ENCODE data around the gene C1R. TPM values are rescaled to one million over a fixed set of nuclear protein-coding genes. Genes with fewer than 3 reads are reported as not detected.

The C1R gene
- polyA plus RNA-seq, 1 experiment: 703 TPM

GRCh38 chr12:7066596-7066995 is 25.6 kb downstream of the C1R start:
- ChIA-PET CTCF (interaction anchor here (2.7 kb wide), 1 partner anchor 26 kb away, joined by 9 read pairs; the partner anchor contains the start of gene C1R), POLR2A (interaction anchor here (0.6 kb wide), 1 partner anchor 9 kb away, joined by 3 read pairs; no protein-coding TSS in a partner anchor)
- Histone ChIP-seq H3K27me3 (ENCODE audit: control insufficient read depth, insufficient read depth, low read length) (no peaks in the 10 kb centered on the region), H3K4me3 (ENCODE audit: low read depth, low read length) (no peak overlapping the region), H3K36me3 (ENCODE audit: control insufficient read depth, insufficient read depth, low read length) (peaks cover 23% of the 10 kb centered on the region)
- no peak for TF ChIP-seq CTCF (IDR thresholded peaks at IDR 0.05; ENCODE audit: insufficient read depth, low read depth, low read length)
- no peak for DNase-seq (ENCODE audit: low read depth)

GRCh38 chr12:7065073-7065623 is 27.1 kb downstream of the C1R start:
- ChIA-PET POLR2A (interaction anchor here (0.6 kb wide), 2 partner anchors 8 to 14 kb away, joined by 3 read pairs; no protein-coding TSS in a partner anchor), CTCF (interaction anchor here (1.0 to 1.4 kb wide), 2 partner anchors 28 to 48 kb away, joined by 3 to 5 read pairs; partner anchors contain the start of gene C1R)

GRCh38 chr12:7064516-7064915 is 27.7 kb downstream of the C1R start:
- CTCF ChIA-PET: interaction anchor here (1.0 to 1.9 kb wide), 4 partner anchors 9 to 49 kb away, joined by 3 to 5 read pairs (median 4); partner anchors contain the start of genes C1R and C1RL
- no peak for DNase-seq (ENCODE audit: low read depth)
- Histone ChIP-seq H3K36me3 (ENCODE audit: control insufficient read depth, insufficient read depth, low read length) (peaks cover 18% of the 10 kb centered on the region), H3K27me3 (ENCODE audit: control insufficient read depth, insufficient read depth, low read length) (no peaks in the 10 kb centered on the region), H3K4me3 (ENCODE audit: low read depth, low read length) (no peak overlapping the region)
- TF ChIP-seq CTCF (IDR thresholded peaks at IDR 0.05; ENCODE audit: insufficient read depth, low read depth, low read length): no peak
- POLR2A ChIA-PET: no interaction called here

More at GRCh38 chr12:7065073-7065623, 27.1 kb downstream of the C1R start:
- no peaks in the 10 kb centered on the region for H3K27me3 ChIP-seq (ENCODE audit: control insufficient read depth, insufficient read depth, low read length)
- TF ChIP-seq CTCF (IDR thresholded peaks at IDR 0.05; ENCODE audit: insufficient read depth, low read depth, low read length): no peak
- no peak for DNase-seq (ENCODE audit: low read depth)
- peaks cover 21% of the 10 kb centered on the region for H3K36me3 ChIP-seq (ENCODE audit: control insufficient read depth, insufficient read depth, low read length)
- H3K4me3 ChIP-seq (ENCODE audit: low read depth, low read length): no peak overlapping the region

GRCh38 chr12:7061596-7061995 is 30.6 kb downstream of the C1R start:
- no peak for DNase-seq (ENCODE audit: low read depth)
- no peaks in the 10 kb centered on the region for H3K27me3 ChIP-seq (ENCODE audit: control insufficient read depth, insufficient read depth, low read length)
- ChIA-PET CTCF (interaction anchor here (0.9 to 7.2 kb wide), 23 partner anchors 10 to 189 kb away, joined by 3 to 151 read pairs (median 6); partner anchors contain the start of genes C1RL, LPCAT3, PEX5 and SPSB2), POLR2A (no interaction called here)
- TF ChIP-seq CTCF (IDR thresholded peaks at IDR 0.05; ENCODE audit: insufficient read depth, low read depth, low read length): no peak
- peak overlapping the region; percentile 43 for H3K4me3 ChIP-seq (ENCODE audit: low read depth, low read length)
- peaks cover 5% of the 10 kb centered on the region for H3K36me3 ChIP-seq (ENCODE audit: control insufficient read depth, insufficient read depth, low read length)

GRCh38 chr12:7061138-7061537 is 31.1 kb downstream of the C1R start:
- DNase-seq (ENCODE audit: low read depth): no peak
- CTCF ChIA-PET: interaction anchor here (0.9 to 7.2 kb wide), 28 partner anchors 9 to 188 kb away, joined by 3 to 151 read pairs (median 6); partner anchors contain the start of genes C12orf57, C1RL, LPCAT3 and PEX5
- no peak for TF ChIP-seq CTCF (IDR thresholded peaks at IDR 0.05; ENCODE audit: insufficient read depth, low read depth, low read length)
- Histone ChIP-seq H3K27me3 (ENCODE audit: control insufficient read depth, insufficient read depth, low read length) (no peaks in the 10 kb centered on the region), H3K4me3 (ENCODE audit: low read depth, low read length) (peak overlapping the region; percentile 43), H3K36me3 (ENCODE audit: control insufficient read depth, insufficient read depth, low read length) (peaks cover 5% of the 10 kb centered on the region)
- POLR2A ChIA-PET: interaction anchor here (0.6 to 1.1 kb wide), 3 partner anchors 9 to 371 kb away, joined by 3 to 4 read pairs (median 3); no protein-coding TSS in a partner anchor

All from BJ (cell line).